Parathyroid adenoma (tissue), 2 donors: ENCODE measurements around the gene TEX30.

Experiments
- H2AFZ ChIP-seq: fragments of 300-600 bp; sonication (generic); one replicate; pipeline ENCODE4 v1.7.0; 2017; ENCODE audit warnings: antibody characterized with exemption, mild to moderate bottlenecking
- H3K27ac ChIP-seq: fragments of 300-600 bp; sonication (generic); one replicate; pipeline ENCODE4 v1.7.0; 2017
- H3K27me3 ChIP-seq: fragments of 300-600 bp; sonication (generic); one replicate; pipeline ENCODE4 v1.7.0; 2017; ENCODE audit warnings: low read length; ENCODE audit not compliant: control insufficient read depth, insufficient read depth
- H3K36me3 ChIP-seq: fragments of 300-600 bp; sonication (generic); one replicate; pipeline ENCODE4 v1.7.0; 2017; ENCODE audit warnings: low read length; ENCODE audit not compliant: control insufficient read depth, insufficient read depth
- H3K4me1 ChIP-seq: fragments of 300-600 bp; sonication (generic); one replicate; pipeline ENCODE4 v1.7.0; 2017; ENCODE audit warnings: control low read depth
- H3K4me2 ChIP-seq: fragments of 300-600 bp; sonication (generic); one replicate; pipeline ENCODE4 v1.7.0; 2017; ENCODE audit warnings: low read length
- H3K4me3 ChIP-seq: fragments of 300-600 bp; sonication (generic); one replicate; pipeline ENCODE4 v1.7.0; 2017; ENCODE audit warnings: low read depth, low read length
- H3K79me2 ChIP-seq: fragments of 300-600 bp; sonication (generic); one replicate; pipeline ENCODE4 v1.7.0; 2017; ENCODE audit warnings: control low read depth
- H3K9ac ChIP-seq: fragments of 300-600 bp; sonication (generic); one replicate; pipeline ENCODE4 v1.7.0; 2017; ENCODE audit warnings: mild to moderate bottlenecking
- H3K9me3 ChIP-seq: fragments of 300-600 bp; sonication (generic); one replicate; pipeline ENCODE4 v1.7.0; 2017; ENCODE audit warnings: low read length; ENCODE audit not compliant: control insufficient read depth
- CTCF ChIP-seq: fragments of 300-600 bp; sonication (generic); IDR thresholded peaks from one replicate; pipeline ENCODE4 v1.7.0; 2017; ENCODE audit warnings: antibody characterized with exemption, mild to moderate bottlenecking
- donor health status: primary hyperparathyroidism.

Gene TEX30

GRCh38 chr13:102751886-102752285 is 21.7 kb downstream of the TEX30 start:
- H3K27me3 ChIP-seq: no peaks in the 10 kb centered on the region
- TF ChIP-seq CTCF: no peak

GRCh38 chr13:102742506-102742905 is 31.1 kb downstream of the TEX30 start:
- no peak overlapping the region for H3K27ac ChIP-seq
- H3K36me3 ChIP-seq: no peaks in the 10 kb centered on the region
- no peaks in the 10 kb centered on the region for H3K27me3 ChIP-seq
- H3K4me1 ChIP-seq: no peaks in the 10 kb centered on the region
- no peak overlapping the region for H2AFZ ChIP-seq
- H3K9ac ChIP-seq: no peak overlapping the region
- no peak overlapping the region for H3K4me2 ChIP-seq
- no peaks in the 10 kb centered on the region for H3K79me2 ChIP-seq
- H3K4me3 ChIP-seq: no peak overlapping the region
- H3K9me3 ChIP-seq: no peaks in the 10 kb centered on the region
- no peak for TF ChIP-seq CTCF

More at GRCh38 chr13:102751886-102752285, 21.7 kb downstream of the TEX30 start:
- no peak overlapping the region for H3K4me3 ChIP-seq
- H2AFZ ChIP-seq: no peak overlapping the region
- no peak overlapping the region for H3K9ac ChIP-seq
- no peak overlapping the region for H3K4me2 ChIP-seq
- no peak overlapping the region for H3K27ac ChIP-seq
- H3K9me3 ChIP-seq: no peaks in the 10 kb centered on the region
- no peaks in the 10 kb centered on the region for H3K79me2 ChIP-seq
- no peaks in the 10 kb centered on the region for H3K36me3 ChIP-seq
- H3K4me1 ChIP-seq: no peaks in the 10 kb centered on the region

- TF ChIP-seq CTCF: no peak
- no peak overlapping the region for H3K4me3 ChIP-seq
- H3K27me3 ChIP-seq: no peaks in the 10 kb centered on the region
- no peaks in the 10 kb centered on the region for H3K4me1 ChIP-seq
- H3K9me3 ChIP-seq: no peaks in the 10 kb centered on the region
- no peaks in the 10 kb centered on the region for H3K36me3 ChIP-seq
- H3K27ac ChIP-seq: no peak overlapping the region
- no peak overlapping the region for H3K4me2 ChIP-seq
- no peak overlapping the region for H3K9ac ChIP-seq
- no peak overlapping the region for H2AFZ ChIP-seq
- no peaks in the 10 kb centered on the region for H3K79me2 ChIP-seq
These were observed 31.5 kb downstream of the TEX30 start for GRCh38 chr13:102742101-102742500.

GRCh38 chr13:102729560-102730270 is 43.9 kb downstream of the TEX30 start:
- Histone ChIP-seq H3K27me3 (no peaks in the 10 kb centered on the region), H3K4me2 (no peak overlapping the region), H3K4me1 (no peaks in the 10 kb centered on the region), H3K27ac (no peak overlapping the region), H3K79me2 (no peaks in the 10 kb centered on the region), H3K9ac (no peak overlapping the region), H3K4me3 (no peak overlapping the region), H2AFZ (no peak overlapping the region), H3K9me3 (no peaks in the 10 kb centered on the region), H3K36me3 (no peaks in the 10 kb centered on the region)
- TF ChIP-seq CTCF: no peak

GRCh38 chr13:102726430-102726829 is 47.2 kb downstream of the TEX30 start:
- TF ChIP-seq CTCF: no peak
- no peak overlapping the region for H3K4me3 ChIP-seq
- H3K9me3 ChIP-seq: no peaks in the 10 kb centered on the region
- no peaks in the 10 kb centered on the region for H3K36me3 ChIP-seq
- H2AFZ ChIP-seq: no peak overlapping the region
- H3K4me2 ChIP-seq: no peak overlapping the region
- no peaks in the 10 kb centered on the region for H3K27me3 ChIP-seq
- H3K4me1 ChIP-seq: no peaks in the 10 kb centered on the region
- no peak overlapping the region for H3K9ac ChIP-seq
- no peak overlapping the region for H3K27ac ChIP-seq
- no peaks in the 10 kb centered on the region for H3K79me2 ChIP-seq
